ENCODE measurements around the gene PFN1. TPM values are rescaled to one million over a fixed set of nuclear protein-coding genes. Genes with fewer than 3 reads are reported as not detected.

The PFN1 gene
- total RNA-seq, 1 experiment from 2014 or later = 1,459 TPM

DNA sequence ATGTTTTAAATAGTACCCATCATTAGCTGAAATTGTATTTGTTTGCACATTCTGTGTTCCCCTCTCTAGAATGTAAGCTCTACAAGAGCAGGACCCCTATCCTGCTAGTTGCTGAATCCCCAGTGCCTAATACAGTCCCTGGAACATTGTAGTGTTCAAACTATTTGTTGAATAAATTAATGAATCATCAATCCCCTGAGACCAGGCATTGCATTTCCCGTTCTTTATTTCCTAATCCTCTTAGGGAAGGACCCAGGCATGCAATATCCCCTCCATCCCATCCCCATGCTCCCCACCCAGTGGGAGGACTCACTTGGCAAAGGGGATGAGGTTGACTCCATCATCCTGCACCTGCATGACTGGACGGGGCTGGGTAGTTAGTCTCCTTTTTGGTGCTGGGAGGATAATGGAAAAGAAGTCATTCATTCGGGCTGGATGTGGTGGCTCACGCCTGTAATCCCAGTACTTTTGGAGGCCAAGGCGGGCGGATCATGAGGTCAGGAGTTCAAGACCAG lies 45.8 kb upstream of the PFN1 start:
- peaks cover 11% of the 10 kb centered on the region for H3K4me1 ChIP-seq (replicated peaks; ENCODE audit: insufficient read depth)
- no peak overlapping the region for H3K27ac ChIP-seq
- H3K4me3 ChIP-seq = no peak overlapping the region
- H3K9me2 ChIP-seq (ENCODE audit: insufficient read depth) = no peaks in the 10 kb centered on the region
- CTCF ChIA-PET = no interaction called here
- H3K9me3 ChIP-seq (ENCODE audit: insufficient read depth, low read depth) = no peaks in the 10 kb centered on the region
- DNase-seq = no peak
- H3K79me2 ChIP-seq (ENCODE audit: low read depth) = peaks cover 12% of the 10 kb centered on the region
- no peaks in the 10 kb centered on the region; the same call in 1 of the 2 replicates for H4K20me1 ChIP-seq (ENCODE audit: insufficient read depth)
- no peaks in the 10 kb centered on the region for H3K27me3 ChIP-seq (ENCODE audit: insufficient read depth, low read depth)
- peaks cover 18% of the 10 kb centered on the region; the same call in 1 of the 2 replicates for H3F3A ChIP-seq (ENCODE audit: insufficient read depth, low read depth)
- BruUV-seq (replicated peaks) = no TSS peak
- POLR2A ChIA-PET (ENCODE audit: unreplicated experiment) = interaction anchor here (0.9 kb wide), 1 partner anchor 256 kb away, joined by 7 read pairs; no protein-coding TSS in a partner anchor
- H2AFZ ChIP-seq = no peak overlapping the region
- no peak for TF ChIP-seq EZH2 (IDR thresholded peaks at IDR 0.05; ENCODE audit: low read depth)
- TF ChIP-seq, protein P1, sequence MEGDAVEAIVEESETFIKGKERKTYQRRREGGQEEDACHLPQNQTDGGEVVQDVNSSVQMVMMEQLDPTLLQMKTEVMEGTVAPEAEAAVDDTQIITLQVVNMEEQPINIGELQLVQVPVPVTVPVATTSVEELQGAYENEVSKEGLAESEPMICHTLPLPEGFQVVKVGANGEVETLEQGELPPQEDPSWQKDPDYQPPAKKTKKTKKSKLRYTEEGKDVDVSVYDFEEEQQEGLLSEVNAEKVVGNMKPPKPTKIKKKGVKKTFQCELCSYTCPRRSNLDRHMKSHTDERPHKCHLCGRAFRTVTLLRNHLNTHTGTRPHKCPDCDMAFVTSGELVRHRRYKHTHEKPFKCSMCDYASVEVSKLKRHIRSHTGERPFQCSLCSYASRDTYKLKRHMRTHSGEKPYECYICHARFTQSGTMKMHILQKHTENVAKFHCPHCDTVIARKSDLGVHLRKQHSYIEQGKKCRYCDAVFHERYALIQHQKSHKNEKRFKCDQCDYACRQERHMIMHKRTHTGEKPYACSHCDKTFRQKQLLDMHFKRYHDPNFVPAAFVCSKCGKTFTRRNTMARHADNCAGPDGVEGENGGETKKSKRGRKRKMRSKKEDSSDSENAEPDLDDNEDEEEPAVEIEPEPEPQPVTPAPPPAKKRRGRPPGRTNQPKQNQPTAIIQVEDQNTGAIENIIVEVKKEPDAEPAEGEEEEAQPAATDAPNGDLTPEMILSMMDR (conservative IDR thresholded peaks at IDR 0.05) = no peak
- intact Hi-C loops (cut with micrococcal nuclease; ENCODE audit: unreplicated experiment) = no loop called here
- H3K4me2 ChIP-seq = no peak overlapping the region
- no peaks in the 10 kb centered on the region for H3K36me3 ChIP-seq (ENCODE audit: low read depth)

DNA sequence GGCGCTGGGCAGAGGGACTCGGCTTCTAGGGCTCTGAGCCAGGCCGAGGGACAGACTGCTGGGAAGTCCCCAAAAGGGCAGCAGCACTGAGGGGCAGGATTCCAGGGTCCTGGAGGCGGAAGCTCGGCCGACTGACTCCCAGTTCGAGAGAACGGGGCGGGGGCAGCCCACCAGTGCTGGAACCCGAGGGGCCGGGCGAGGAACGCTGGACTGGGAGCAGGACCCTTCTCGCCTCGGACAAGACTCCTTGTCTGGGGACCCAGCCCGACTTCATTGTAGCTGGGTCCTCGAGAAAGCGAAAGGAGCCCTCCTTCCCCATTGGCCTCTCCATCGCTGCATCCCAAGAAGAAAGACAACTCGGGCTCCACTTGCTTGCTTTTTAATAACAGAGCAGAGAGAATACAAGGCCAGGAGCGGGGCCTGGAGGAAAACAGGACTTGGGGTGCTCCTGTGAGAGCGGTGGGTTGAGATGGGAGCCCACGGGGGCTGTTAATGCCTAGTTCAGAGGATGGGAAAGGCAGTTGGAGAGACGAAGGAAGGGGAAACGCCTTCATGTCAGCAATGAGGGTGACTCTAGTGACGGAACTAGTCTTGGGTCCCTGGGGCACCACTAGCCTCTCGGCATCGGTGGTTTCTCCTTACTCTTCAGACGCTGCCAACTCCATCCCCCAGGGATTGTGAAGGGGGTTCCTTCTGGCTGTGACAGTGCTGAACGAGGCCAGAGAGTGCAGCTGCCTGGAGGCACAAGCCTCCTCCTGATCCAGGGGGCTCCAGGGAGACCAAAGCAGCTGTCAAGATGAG lies 39.6 kb upstream of the PFN1 start:
- Histone ChIP-seq H2AFZ (peak overlapping the region; percentile 98), H3K27me3 (ENCODE audit: insufficient read depth, low read depth) (no peaks in the 10 kb centered on the region), H3K36me3 (ENCODE audit: low read depth) (no peaks in the 10 kb centered on the region), H4K20me1 (ENCODE audit: insufficient read depth) (no peaks in the 10 kb centered on the region), H3K9me2 (ENCODE audit: insufficient read depth) (no peaks in the 10 kb centered on the region), H3F3A (ENCODE audit: insufficient read depth, low read depth) (peaks cover 40% of the 10 kb centered on the region), H3K4me2 (peak overlapping the region; percentile 93), H3K79me2 (ENCODE audit: low read depth) (no peaks in the 10 kb centered on the region), H3K4me3 (peak overlapping the region; percentile 95), H3K27ac (peak overlapping the region; percentile 25), H3K4me1 (replicated peaks; ENCODE audit: insufficient read depth) (peaks cover 23% of the 10 kb centered on the region), H3K9me3 (ENCODE audit: insufficient read depth, low read depth) (no peaks in the 10 kb centered on the region)
- POLR2A ChIA-PET (ENCODE audit: unreplicated experiment) = interaction anchor here (0.7 kb wide), 2 partner anchors 17 to 18 kb away, joined by 4 to 7 read pairs; no protein-coding TSS in a partner anchor
- TSS peak; percentile 32 for BruUV-seq (replicated peaks)
- CTCF ChIA-PET = interaction anchor here (0.6 to 2.0 kb wide), 2 partner anchors 20 to 79 kb away, joined by 9 to 10 read pairs; partner anchors contain the start of gene SPAG7
- intact Hi-C loops (cut with micrococcal nuclease; ENCODE audit: unreplicated experiment) = loop anchor here (1.0 kb wide), 3 partner anchors 21 to 85 kb away; partner anchors contain the start of genes CHRNE and SPAG7
- TF ChIP-seq EZH2 (IDR thresholded peaks at IDR 0.05; ENCODE audit: low read depth) = no peak
- TF ChIP-seq, protein P1 (conservative IDR thresholded peaks at IDR 0.05) = no peak
- no peak for DNase-seq

DNA sequence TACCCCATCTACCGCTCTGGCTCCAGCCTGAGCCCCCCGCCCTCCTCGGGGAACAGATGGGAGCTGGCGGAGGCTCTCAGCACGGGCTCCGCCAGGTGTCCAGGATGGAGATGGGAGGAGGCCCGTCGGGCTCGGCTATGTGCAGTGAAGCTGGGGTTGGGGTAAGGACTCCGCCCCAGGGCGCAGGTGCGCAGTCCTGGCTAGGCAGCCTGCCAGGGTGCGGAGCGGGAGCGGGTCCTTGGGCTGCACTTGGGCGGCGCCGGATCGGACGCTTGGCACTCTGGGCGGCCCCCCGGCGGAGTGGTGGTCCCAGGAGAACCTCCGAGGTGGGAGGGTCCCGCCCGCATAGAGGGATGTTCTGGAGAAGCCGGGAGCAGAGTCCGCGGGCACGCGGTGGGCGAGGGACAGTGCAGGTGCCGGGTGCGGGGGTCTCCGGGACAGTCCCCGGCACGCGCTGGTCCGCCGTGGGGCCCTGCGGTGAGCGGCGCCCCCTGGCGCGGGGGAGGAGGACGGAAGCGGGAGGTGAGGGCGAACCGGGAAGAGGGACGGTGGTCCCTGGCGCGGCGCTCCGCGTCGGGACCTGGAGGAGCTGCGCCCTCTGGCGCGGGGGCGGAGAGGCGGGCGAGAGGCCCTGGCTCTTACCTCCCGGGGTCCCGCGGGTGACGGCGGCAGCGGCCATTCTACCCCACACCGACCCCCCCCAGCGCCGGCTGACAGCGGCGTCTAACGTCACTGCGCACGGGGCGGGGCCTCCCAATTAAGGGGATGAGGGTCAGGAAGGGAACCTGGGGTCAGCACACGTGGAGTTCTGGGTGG lies 38.8 kb upstream of the PFN1 start, which contains the start of gene CAMTA2:
Gene CAMTA2, minus strand, starts transcription at position 725 of the 816 bp plus-strand sequence. CDS start 1,453 bp downstream, outside the sequence.
- POLR2A ChIA-PET (ENCODE audit: unreplicated experiment) = interaction anchor here (0.6 to 1.0 kb wide), 7 partner anchors 11 to 466 kb away, joined by 3 to 7 read pairs (median 4); partner anchors contain the start of genes KIF1C, RNF167, SLC25A11 and SPAG7
- no TSS peak for BruUV-seq (replicated peaks)
- intact Hi-C loops (cut with micrococcal nuclease; ENCODE audit: unreplicated experiment) = loop anchor here (1.0 kb wide), 3 partner anchors 20 to 84 kb away; partner anchors contain the start of genes CHRNE and SPAG7

More for the DNA sequence above, 38.8 kb upstream of the PFN1 start, which contains the start of gene CAMTA2:
- H3K4me2 ChIP-seq = peak within 1 kb of the TSS; percentile 93
- CTCF ChIA-PET = interaction anchor here (1.1 to 2.0 kb wide), 2 partner anchors 19 to 78 kb away, joined by 5 to 10 read pairs; partner anchors contain the start of gene SPAG7
- no peaks in the 10 kb centered on the region for H3K27me3 ChIP-seq (ENCODE audit: insufficient read depth, low read depth)
- peak within 1 kb of the TSS; percentile 98 for H2AFZ ChIP-seq
- H3K27ac ChIP-seq = peak within 1 kb of the TSS; percentile 25
- TF ChIP-seq, protein P1 (conservative IDR thresholded peaks at IDR 0.05) = peak; percentile 79
- TF ChIP-seq EZH2 (IDR thresholded peaks at IDR 0.05; ENCODE audit: low read depth) = no peak
- H3K9me2 ChIP-seq (ENCODE audit: insufficient read depth) = no peaks in the 10 kb centered on the region
- peak; percentile 57 to 82 for DNase-seq
- H3K79me2 ChIP-seq (ENCODE audit: low read depth) = no peaks in the 10 kb centered on the region
- peaks cover 40% of the 10 kb centered on the region for H3F3A ChIP-seq (ENCODE audit: insufficient read depth, low read depth)
- peak within 1 kb of the TSS; percentile 95 for H3K4me3 ChIP-seq
- no peaks in the 10 kb centered on the region for H3K36me3 ChIP-seq (ENCODE audit: low read depth)
- H3K9me3 ChIP-seq (ENCODE audit: insufficient read depth, low read depth) = no peaks in the 10 kb centered on the region
- H3K4me1 ChIP-seq (replicated peaks; ENCODE audit: insufficient read depth) = peaks cover 23% of the 10 kb centered on the region
- no peaks in the 10 kb centered on the region for H4K20me1 ChIP-seq (ENCODE audit: insufficient read depth)

All from PC-9 (cell line).